ENCODE measurements around the gene FOSB. TPM values are rescaled to one million over a fixed set of nuclear protein-coding genes. Genes with fewer than 3 reads are reported as not detected.

The FOSB gene
- total and polyA plus RNA-seq, 2 donors from 2014 or later: 0.73 to 0.98 TPM

GRCh38 chr19:45496349-45496953 is 28.7 kb downstream of the FOSB start:
- H3K27me3 ChIP-seq (ENCODE audit: control insufficient read depth, insufficient read depth, low read length): peaks cover 20% of the 10 kb centered on the region
- DNase-seq: peak; percentile 69 to 90 (median 78)
- H3K36me3 ChIP-seq (ENCODE audit: control insufficient read depth in 2 of 3, insufficient read depth in 3 of 3, low read length in 3 of 3): no peaks in the 10 kb centered on the region
- H3K9me3 ChIP-seq (ENCODE audit: control insufficient read depth in 2 of 3, insufficient read depth in 1 of 3, low read length in 3 of 3): no peaks in the 10 kb centered on the region
- peaks cover 0 to 19% (median 0%) of the 10 kb centered on the region in 3 donors for H3K4me1 ChIP-seq (ENCODE audit: control insufficient read depth in 2 of 3, insufficient read depth in 2 of 3, low read depth in 1 of 3, low read length in 3 of 3)
- peak overlapping the region in 1 of 3 donors; percentile 34 for H3K9ac ChIP-seq (ENCODE audit: low read length in 3 of 3)
- peak overlapping the region; percentile 36 to 56 (median 41) for H3K4me3 ChIP-seq (ENCODE audit: low read length in 3 of 3)
- H3K27ac ChIP-seq (ENCODE audit: low read depth in 2 of 2, low read length in 2 of 2): no peak overlapping the region
- FAIRE-seq: no peak
- TF ChIP-seq CTCF (IDR thresholded peaks at IDR 0.05; ENCODE audit: borderline replicate concordance, extremely low read depth, insufficient read depth): no peak
- intact Hi-C loops (cut with DNase I): no loop called here

GRCh38 chr19:45497791-45498190 is 30.0 kb downstream of the FOSB start:
- no peak overlapping the region for H3K27ac ChIP-seq (ENCODE audit: low read depth in 2 of 2, low read length in 2 of 2)
- H3K4me1 ChIP-seq (ENCODE audit: control insufficient read depth in 2 of 3, insufficient read depth in 2 of 3, low read depth in 1 of 3, low read length in 3 of 3): peaks cover 0 to 19% (median 0%) of the 10 kb centered on the region in 3 donors
- H3K9me3 ChIP-seq (ENCODE audit: control insufficient read depth in 2 of 3, insufficient read depth in 1 of 3, low read length in 3 of 3): no peaks in the 10 kb centered on the region
- TF ChIP-seq CTCF (IDR thresholded peaks at IDR 0.05; ENCODE audit: borderline replicate concordance, extremely low read depth, insufficient read depth): no peak
- DNase-seq: peak in 2 of 5 donors; percentile 12 to 61
- no peak for FAIRE-seq
- H3K4me3 ChIP-seq (ENCODE audit: low read length in 3 of 3): no peak overlapping the region
- intact Hi-C loops (cut with DNase I): no loop called here
- H3K9ac ChIP-seq (ENCODE audit: low read length in 3 of 3): no peak overlapping the region
- H3K27me3 ChIP-seq (ENCODE audit: control insufficient read depth, insufficient read depth, low read length): peaks cover 20% of the 10 kb centered on the region
- H3K36me3 ChIP-seq (ENCODE audit: control insufficient read depth in 2 of 3, insufficient read depth in 3 of 3, low read length in 3 of 3): no peaks in the 10 kb centered on the region

- Histone ChIP-seq H3K36me3 (ENCODE audit: control insufficient read depth in 2 of 3, insufficient read depth in 3 of 3, low read length in 3 of 3) (no peaks in the 10 kb centered on the region), H3K4me1 (ENCODE audit: control insufficient read depth in 2 of 3, insufficient read depth in 2 of 3, low read depth in 1 of 3, low read length in 3 of 3) (peaks cover 0 to 19% (median 0%) of the 10 kb centered on the region in 3 donors), H3K9me3 (ENCODE audit: control insufficient read depth in 2 of 3, insufficient read depth in 1 of 3, low read length in 3 of 3) (no peaks in the 10 kb centered on the region), H3K4me3 (ENCODE audit: low read length in 3 of 3) (peak within 1 kb of the TSS in 2 of 3 donors; percentile 39 to 47), H3K9ac (ENCODE audit: low read length in 3 of 3) (no peak within 1 kb of the TSS), H3K27ac (ENCODE audit: low read depth in 2 of 2, low read length in 2 of 2) (no peak within 1 kb of the TSS), H3K27me3 (ENCODE audit: control insufficient read depth, insufficient read depth, low read length) (peaks cover 20% of the 10 kb centered on the region)
- TF ChIP-seq CTCF (IDR thresholded peaks at IDR 0.05; ENCODE audit: borderline replicate concordance, extremely low read depth, insufficient read depth): no peak
- DNase-seq (peak in 4 of 5 donors; percentile 20 to 84 (median 56)), FAIRE-seq (no peak)
- intact Hi-C loops (cut with DNase I): no loop called here
Measured at GRCh38 chr19:45498411-45499195, 30.8 kb downstream of the FOSB start, which contains the start of gene PPM1N. TSS of gene PPM1N (plus strand) at chr19:45498443. CDS start at chr19:45498473, 30 bp downstream.

All from kidney (tissue), 14 donors.